Activated CD8-positive, alpha-beta T cell treated with anti-CD3 and anti-CD28 coated beads for 36 hours (primary cell): ENCODE results near the gene C22orf39. TPM values are rescaled to one million over a fixed set of nuclear protein-coding genes. Genes with fewer than 3 reads are reported as not detected.
"Not testable (repeated sequence)": the region's sequence is repeated elsewhere in the genome, so short reads cannot be mapped to it uniquely, and the experiment has no call there.

Source experiments
- ATAC-seq: fragments of 200-7000 bp; cut with Tn5 transposase; one replicate; pipeline ENCODE4 v1.10.0; 2021; ENCODE audit warnings: mild to moderate bottlenecking, moderate library complexity
- CTCF ChIA-PET: fragments of 350-600 bp; sonication (Branson Sonifier 250); formaldehyde crosslinking; loops from one replicate; lab custom pipeline; 2021; ENCODE audit warnings: antibody characterized with exemption; lab: Charles Lee
- POLR2A ChIA-PET: fragments of 350-600 bp; sonication (Branson Sonifier 250); formaldehyde crosslinking; loops from one replicate; lab custom pipeline; 2021; ENCODE audit warnings: antibody characterized with exemption; lab: Charles Lee
- DNase-seq: peaks from one replicate; pipeline ENCODE4 v3.0.0-alpha.2; 2020
- H3K27ac Mint-ChIP-seq: one replicate; pipeline ENCODE4 v1.8.0; 2021; ENCODE audit warnings: mild to moderate bottlenecking, mixed read lengths
- H3K27me3 Mint-ChIP-seq: one replicate; pipeline ENCODE4 v1.8.0; 2021; ENCODE audit warnings: mixed read lengths
- H3K36me3 Mint-ChIP-seq: one replicate; pipeline ENCODE4 v1.8.0; 2021; ENCODE audit warnings: low read depth, mixed read lengths
- H3K4me1 Mint-ChIP-seq: one replicate; pipeline ENCODE4 v1.8.0; 2021; ENCODE audit warnings: low read depth, mixed read lengths
- H3K4me3 Mint-ChIP-seq: one replicate; pipeline ENCODE4 v1.8.0; 2021; ENCODE audit warnings: mild to moderate bottlenecking, moderate library complexity, mixed read lengths
- H3K9me3 Mint-ChIP-seq: one replicate; pipeline ENCODE4 v1.8.0; 2021; ENCODE audit warnings: mixed read lengths
- CTCF ChIP-seq: fragments of 200-600 bp; IDR thresholded peaks from one replicate; pipeline ENCODE4 v1.8.0; 2022; ENCODE audit warnings: antibody characterized with exemption, mild to moderate bottlenecking
- intact Hi-C: fragments of 100-400 bp; cut with micrococcal nuclease; formaldehyde crosslinking; loops from one replicate; pipeline ENCODE4 v1.10.0; 2022
- total RNA-seq, 2 experiments: library from RNA; stranded (reverse); gene quantifications; one replicate each; pipeline ENCODE4 v1.2.3, GENCODE V29; 2021

The C22orf39 gene
- total RNA-seq, 2 experiments from 2014 or later, result 26.9 to 29.8 TPM

DNA sequence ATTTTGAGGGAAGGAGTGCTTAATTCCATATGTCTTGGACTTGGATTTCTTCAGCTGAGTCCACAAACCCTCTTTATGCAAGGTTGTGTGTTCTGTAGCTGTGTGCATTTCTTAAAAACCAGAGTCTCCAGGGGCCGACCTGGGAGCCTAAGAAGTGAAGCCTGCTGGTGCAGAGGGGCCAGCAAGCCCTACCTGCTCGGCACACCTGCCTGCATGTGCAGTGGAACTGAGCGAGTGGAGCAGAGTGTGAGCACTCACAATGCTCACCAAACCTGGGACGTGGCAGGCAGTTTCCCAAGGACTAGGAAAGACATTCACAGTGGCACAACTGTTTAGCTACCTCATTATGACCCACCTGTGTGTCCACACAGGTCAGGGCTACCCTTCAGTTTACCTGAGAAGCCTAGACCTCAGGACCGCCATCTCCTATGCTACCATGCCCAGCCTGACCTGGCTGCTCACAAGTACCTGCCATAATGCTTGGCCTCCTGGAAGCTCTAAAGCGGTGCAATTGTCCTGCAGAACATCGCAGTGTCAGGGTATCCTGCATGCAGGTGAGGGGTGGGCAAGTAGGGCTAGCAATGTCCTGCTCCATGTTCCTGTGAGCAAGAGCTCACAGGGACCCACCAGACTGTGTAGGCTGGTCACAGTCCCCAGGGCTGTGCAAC is 3.8 kb downstream of the C22orf39 start:
- no peaks in the 10 kb centered on the region for H3K27me3 Mint-ChIP-seq
- no peak overlapping the region for H3K4me3 Mint-ChIP-seq
- intact Hi-C loops, result no loop called here
- no peak for ATAC-seq
- peaks cover 32% of the 10 kb centered on the region for H3K4me1 Mint-ChIP-seq
- no peak for DNase-seq
- no peaks in the 10 kb centered on the region for H3K9me3 Mint-ChIP-seq
- CTCF ChIA-PET, result no interaction called here
- no peak for TF ChIP-seq CTCF
- H3K36me3 Mint-ChIP-seq, result peaks cover 27% of the 10 kb centered on the region
- peak overlapping the region; percentile 37 for H3K27ac Mint-ChIP-seq
- POLR2A ChIA-PET, result interaction anchor here (1.0 to 8.9 kb wide), 4 partner anchors 11 to 268 kb away, joined by 3 to 109 read pairs (median 5); partner anchors contain the start of genes HIRA and MRPL40

- peaks cover 28% of the 10 kb centered on the region for H3K4me1 Mint-ChIP-seq
- H3K4me3 Mint-ChIP-seq, result no peak overlapping the region
- peaks cover 28% of the 10 kb centered on the region for H3K36me3 Mint-ChIP-seq
- POLR2A ChIA-PET, result interaction anchor here (1.3 kb wide), 1 partner anchor 10 kb away, joined by 5 read pairs; the partner anchor contains the start of genes HIRA and MRPL40
- no peak for TF ChIP-seq CTCF
- no peaks in the 10 kb centered on the region for H3K27me3 Mint-ChIP-seq
- CTCF ChIA-PET, result no interaction called here
- no peaks in the 10 kb centered on the region for H3K9me3 Mint-ChIP-seq
- ATAC-seq, result no peak
- intact Hi-C loops, result no loop called here
- peak overlapping the region; percentile 38 for H3K27ac Mint-ChIP-seq
- no peak for DNase-seq
Measured at GRCh38 chr22:19442166-19442565, 5.3 kb downstream of the C22orf39 start.

DNA sequence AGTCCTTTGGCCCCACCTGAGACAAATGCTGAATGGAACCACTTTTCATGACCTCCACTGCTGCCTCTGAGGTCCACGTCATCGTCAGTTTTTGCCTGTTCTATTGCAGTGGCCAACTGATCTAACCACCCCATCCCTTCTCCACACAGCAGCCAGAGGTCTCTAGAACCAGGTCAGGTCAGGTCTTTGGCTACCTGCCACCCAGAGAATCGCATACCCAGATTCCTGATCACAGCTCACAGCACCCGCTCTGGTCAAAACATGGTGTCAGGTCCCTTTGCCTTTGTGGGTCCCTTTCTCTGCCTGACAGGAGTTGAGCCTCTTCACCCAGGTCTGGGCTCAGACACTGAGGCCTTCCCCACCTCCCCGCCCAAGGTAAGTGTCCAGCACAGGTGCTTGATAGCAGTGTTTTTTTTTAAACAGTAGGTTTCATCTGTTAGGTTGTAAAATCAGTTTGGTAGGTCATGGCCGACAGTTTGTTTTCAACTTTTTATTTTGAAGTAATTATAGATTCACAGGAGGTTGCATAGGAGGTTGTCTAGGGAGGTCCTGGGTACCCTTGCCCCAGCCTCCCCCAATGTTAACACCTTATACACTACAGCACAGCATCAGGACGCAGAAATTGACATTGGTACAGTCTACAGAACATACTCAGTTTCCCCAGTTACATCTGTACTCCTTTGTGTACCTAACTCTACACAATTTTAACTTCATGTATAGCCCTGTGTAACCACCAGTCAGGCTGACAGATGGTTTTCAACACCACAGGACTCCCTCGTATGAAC is 6.9 kb downstream of the C22orf39 start:
- Mint-ChIP-seq H3K9me3 (no peaks in the 10 kb centered on the region), H3K4me1 (peaks cover 19% of the 10 kb centered on the region), H3K4me3 (no peak overlapping the region), H3K27me3 (no peaks in the 10 kb centered on the region), H3K27ac (peak overlapping the region; percentile 22), H3K36me3 (peaks cover 29% of the 10 kb centered on the region)
- intact Hi-C loops, result no loop called here
- ChIA-PET CTCF (no interaction called here), POLR2A (interaction anchor here (0.7 to 1.3 kb wide), 3 partner anchors 9 to 16 kb away, joined by 3 to 5 read pairs (median 3); partner anchors contain the start of genes HIRA and MRPL40)
- DNase-seq (no peak), ATAC-seq (no peak)
- no peak for TF ChIP-seq CTCF

GRCh38 chr22:19438298-19438697 is 9.2 kb downstream of the C22orf39 start:
- Mint-ChIP-seq H3K27ac (peak overlapping the region; percentile 31), H3K9me3 (no peaks in the 10 kb centered on the region), H3K4me3 (no peak overlapping the region), H3K27me3 (no peaks in the 10 kb centered on the region), H3K4me1 (peaks cover 14% of the 10 kb centered on the region), H3K36me3 (peaks cover 38% of the 10 kb centered on the region)
- ChIA-PET POLR2A (interaction anchor here (1.6 kb wide), 1 partner anchor 9 kb away, joined by 6 read pairs; the partner anchor contains the start of gene C22orf39), CTCF (no interaction called here)
- intact Hi-C loops, result no loop called here
- DNase-seq (no peak), ATAC-seq (no peak)
- no peak for TF ChIP-seq CTCF

GRCh38 chr22:19436444-19437161 is 10.9 kb downstream of the C22orf39 start:
- ATAC-seq, intact Hi-C loops, CTCF ChIA-PET, H3K27me3 Mint-ChIP-seq, H3K9me3 Mint-ChIP-seq, H3K4me3 Mint-ChIP-seq, DNase-seq: not testable (repeated sequence)
- POLR2A ChIA-PET, result interaction anchor here (0.9 to 1.6 kb wide), 2 partner anchors 9 to 10 kb away, joined by 4 to 6 read pairs; partner anchors contain the start of gene C22orf39
- Mint-ChIP-seq H3K27ac (peak overlapping the region; percentile 76), H3K36me3 (peaks cover 37% of the 10 kb centered on the region), H3K4me1 (peaks cover 17% of the 10 kb centered on the region)
